ENCODE results near the gene PLAU.
"Not testable (repeated sequence)": the region's sequence is repeated elsewhere in the genome, so short reads cannot be mapped to it uniquely, and the experiment has no call there.

PLAU gene

DNA sequence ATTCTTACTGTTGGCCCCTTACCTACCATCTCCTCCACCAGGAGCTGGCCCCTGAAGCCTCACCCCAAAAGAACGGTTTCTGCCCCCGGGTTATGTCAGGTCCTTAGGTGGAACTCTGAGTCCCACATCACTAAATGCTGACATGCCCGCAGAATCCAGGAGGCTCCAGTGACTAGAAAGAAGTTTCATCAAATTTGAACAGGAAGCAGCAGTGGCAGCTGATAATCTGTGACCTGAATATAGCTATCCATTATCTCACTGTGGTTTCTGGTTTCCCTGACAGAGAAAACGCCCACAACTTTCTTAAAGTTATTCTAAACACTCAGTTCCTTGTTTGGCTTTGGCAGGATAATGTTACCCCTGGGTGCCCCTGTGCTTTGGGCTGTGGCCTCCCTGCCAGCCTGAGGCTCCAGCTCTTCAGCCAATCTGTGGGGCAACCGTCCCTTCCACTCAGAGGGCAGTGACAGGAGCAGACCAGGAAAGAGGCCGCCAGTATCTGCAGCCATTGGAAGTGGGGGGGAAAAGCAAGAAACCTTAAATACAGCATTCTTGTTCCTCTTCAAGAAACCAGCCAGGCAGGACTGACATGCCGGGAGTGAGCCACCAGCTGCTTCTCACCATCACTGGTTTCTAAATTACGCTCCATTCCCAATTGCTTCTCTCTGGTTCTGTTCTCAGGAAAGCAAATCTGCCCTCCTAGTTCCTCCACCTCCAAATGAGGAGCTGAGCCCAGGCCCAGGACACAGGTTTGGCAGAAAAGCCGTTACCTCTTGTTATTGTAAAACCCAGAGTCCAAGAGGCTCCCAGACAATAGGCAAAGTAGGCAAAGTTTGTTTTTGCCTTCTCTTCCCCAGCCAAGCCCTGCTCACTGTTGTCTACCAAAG lies 45.8 kb downstream of the PLAU start:
- no peak for FAIRE-seq

DNA sequence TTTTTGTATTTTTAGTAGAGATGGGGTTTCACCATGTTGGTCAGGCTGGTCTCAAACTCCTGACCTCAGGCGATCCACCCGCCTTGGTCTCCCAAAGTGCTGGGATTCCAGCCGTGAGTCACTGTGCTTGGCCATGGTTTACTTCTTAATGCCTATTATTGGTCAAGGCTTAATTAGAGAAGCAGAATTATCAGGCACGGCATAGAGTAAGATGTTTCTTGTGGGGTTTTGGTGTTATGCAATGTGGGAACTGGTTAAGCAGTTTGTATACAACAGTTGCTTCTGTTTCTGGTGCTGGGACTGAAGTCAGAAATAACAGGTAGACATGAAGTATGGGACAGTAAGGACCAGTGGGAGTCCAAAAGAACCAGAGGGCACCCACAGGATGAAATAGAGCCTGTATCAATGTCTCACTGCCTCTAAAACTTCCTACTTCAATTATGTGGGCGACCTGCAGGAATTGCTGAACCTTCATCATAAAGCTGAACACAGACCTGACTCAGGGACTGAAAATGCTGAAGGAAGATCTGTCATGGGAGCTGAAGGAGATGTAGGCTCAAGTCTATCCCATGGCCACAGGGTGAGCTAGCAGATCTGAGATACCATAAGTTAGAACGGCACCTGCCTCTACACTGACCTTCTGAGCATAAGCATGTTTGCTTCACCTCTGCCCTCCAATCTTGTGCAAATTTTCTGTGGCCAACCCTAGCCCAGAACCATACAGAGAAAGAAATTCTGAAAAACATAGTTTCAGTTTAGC lies 48.7 kb downstream of the PLAU start:
- no peak for FAIRE-seq

DNA sequence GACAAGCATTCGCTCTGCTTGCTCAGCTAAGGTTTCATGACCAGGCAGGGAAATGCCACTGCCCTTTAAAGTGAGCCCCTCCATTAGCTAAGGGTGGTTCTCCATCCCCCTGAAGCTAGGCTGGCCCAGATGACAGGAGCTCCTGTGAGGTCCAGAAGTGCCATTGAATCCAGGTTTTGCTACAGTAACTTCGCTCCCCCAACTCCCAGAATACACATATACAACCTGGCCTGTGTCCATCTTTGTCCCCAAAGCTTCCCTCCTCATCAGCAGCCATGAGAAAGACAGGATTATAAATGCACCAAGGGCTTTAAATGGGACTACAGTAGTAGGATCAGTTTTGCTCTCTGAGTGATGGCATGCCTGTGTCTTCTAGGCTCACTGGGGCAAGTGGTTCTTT lies 51.5 kb downstream of the PLAU start:
- FAIRE-seq = no peak

GRCh38 chr10:73963533-73963932 lies 52.6 kb downstream of the PLAU start:
- not testable (repeated sequence) for FAIRE-seq

DNA sequence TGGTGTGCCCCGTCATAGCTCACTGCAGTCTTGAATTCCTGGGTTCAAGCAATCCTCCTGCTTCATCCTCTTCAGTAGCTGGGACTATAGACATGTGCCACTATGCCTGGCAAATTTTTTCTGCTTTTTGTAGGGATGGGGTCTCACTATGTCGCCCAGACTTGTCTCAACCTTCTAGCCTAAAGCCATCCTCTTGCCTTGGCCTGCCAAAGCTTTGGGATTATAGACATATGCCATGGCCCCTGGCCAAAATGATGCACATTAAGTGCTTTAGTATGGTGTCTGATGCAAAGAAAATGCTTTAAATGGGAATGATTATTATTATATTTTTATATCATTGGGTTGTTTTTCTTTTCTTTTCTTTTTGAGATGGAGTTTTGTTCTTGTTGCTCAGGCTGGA lies 53.8 kb downstream of the PLAU start:
- no peak for FAIRE-seq

GRCh38 chr10:73965267-73965889 lies 54.4 kb downstream of the PLAU start:
- FAIRE-seq = not testable (repeated sequence)

- no peak for FAIRE-seq
Observed at GRCh38 chr10:73965890-73966768, 55.2 kb downstream of the PLAU start.

DNA sequence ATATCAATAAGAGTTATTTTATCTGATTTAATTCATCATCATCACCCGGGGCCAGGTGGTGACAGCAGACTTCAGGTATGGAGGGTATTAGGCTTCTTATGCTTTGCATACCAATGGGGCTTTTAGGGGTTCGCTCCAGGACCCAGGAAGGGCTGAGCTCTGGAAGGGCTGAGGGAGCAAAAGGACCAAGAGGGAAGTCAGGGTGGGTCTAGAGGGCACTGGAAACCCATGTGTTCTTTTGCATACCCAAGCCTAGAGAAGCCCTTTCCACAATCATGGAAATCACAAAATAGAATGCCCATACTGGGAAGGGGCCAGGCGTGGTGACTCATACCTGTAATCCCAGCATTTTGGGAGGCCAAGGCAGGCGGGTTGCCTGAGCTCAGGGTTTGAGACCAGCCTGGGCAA lies 56.1 kb downstream of the PLAU start:
- no peak for FAIRE-seq
